ENCODE measurements around the gene RFTN1.

RFTN1 gene

GRCh38 chr3:16364323-16364722 is 149.2 kb downstream of the RFTN1 start:
- TF ChIP-seq CTCF (IDR thresholded peaks at IDR 0.05; ENCODE audit: extremely low read depth, insufficient read depth, missing control alignments) = no peak
- no peak for DNase-seq (ENCODE audit: low spot score)
- in situ Hi-C loops (cut with MboI; ENCODE audit: low pct_unique_long_range_greater_than_20kb, low sequenced_read_pairs, unreplicated experiment) = no loop called here

- DNase-seq (ENCODE audit: low spot score) = no peak
- TF ChIP-seq CTCF (IDR thresholded peaks at IDR 0.05; ENCODE audit: extremely low read depth, insufficient read depth, missing control alignments) = no peak
- in situ Hi-C loops (cut with MboI; ENCODE audit: low pct_unique_long_range_greater_than_20kb, low sequenced_read_pairs, unreplicated experiment) = no loop called here
Measured at GRCh38 chr3:16363636-16364035, 149.9 kb downstream of the RFTN1 start.

- TF ChIP-seq CTCF (IDR thresholded peaks at IDR 0.05; ENCODE audit: extremely low read depth, insufficient read depth, missing control alignments) = no peak
- DNase-seq (ENCODE audit: low spot score) = no peak
- in situ Hi-C loops (cut with MboI; ENCODE audit: low pct_unique_long_range_greater_than_20kb, low sequenced_read_pairs, unreplicated experiment) = no loop called here
Measured at GRCh38 chr3:16362770-16363169, 150.7 kb downstream of the RFTN1 start.

- DNase-seq (ENCODE audit: low spot score) = no peak
- in situ Hi-C loops (cut with MboI; ENCODE audit: low pct_unique_long_range_greater_than_20kb, low sequenced_read_pairs, unreplicated experiment) = no loop called here
- TF ChIP-seq CTCF (IDR thresholded peaks at IDR 0.05; ENCODE audit: extremely low read depth, insufficient read depth, missing control alignments) = no peak
Measured at GRCh38 chr3:16361087-16361486, 152.4 kb downstream of the RFTN1 start.

- no peak for TF ChIP-seq CTCF (IDR thresholded peaks at IDR 0.05; ENCODE audit: extremely low read depth, insufficient read depth, missing control alignments)
- no peak for DNase-seq (ENCODE audit: low spot score)
- in situ Hi-C loops (cut with MboI; ENCODE audit: low pct_unique_long_range_greater_than_20kb, low sequenced_read_pairs, unreplicated experiment) = no loop called here
Measured at GRCh38 chr3:16359331-16359730, 154.2 kb downstream of the RFTN1 start.

GRCh38 chr3:16358336-16358735 is 155.2 kb downstream of the RFTN1 start:
- DNase-seq (ENCODE audit: low spot score) = no peak
- no peak for TF ChIP-seq CTCF (IDR thresholded peaks at IDR 0.05; ENCODE audit: extremely low read depth, insufficient read depth, missing control alignments)
- in situ Hi-C loops (cut with MboI; ENCODE audit: low pct_unique_long_range_greater_than_20kb, low sequenced_read_pairs, unreplicated experiment) = no loop called here

Data from GM13977 (cell line).